Measurements from ENCODE around the gene YARS1.

Gene YARS1

GRCh38 chr1:32864375-32865019 is 47.3 kb upstream of the YARS1 start (continued):
- TF ChIP-seq TCF4 (CRISPR knock-in tag; IDR thresholded peaks at IDR 0.05; ENCODE audit: borderline replicate concordance) (no peak), OSR1 (CRISPR knock-in tag; IDR thresholded peaks at IDR 0.05) (no peak)

DNA sequence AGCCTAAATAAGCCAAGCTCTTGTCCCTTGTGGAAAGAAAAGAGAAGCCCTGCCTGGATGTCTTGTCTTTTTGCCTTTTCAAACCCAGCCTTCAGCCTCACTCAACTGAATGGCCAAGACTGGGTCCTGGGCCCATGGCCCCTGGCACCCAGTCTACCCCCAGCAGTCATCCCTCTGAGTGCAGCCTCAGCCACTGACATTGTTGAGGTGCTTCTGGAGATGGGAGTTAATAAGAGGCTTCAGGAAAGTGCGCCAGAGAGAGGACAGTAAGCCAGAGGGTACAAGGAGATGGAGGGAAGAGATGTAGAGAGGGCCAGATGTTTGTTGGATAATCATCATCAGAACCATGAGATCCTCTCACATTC is 46.7 kb upstream of the YARS1 start:
- TF ChIP-seq PATZ1 (CRISPR knock-in tag; IDR thresholded peaks at IDR 0.05; ENCODE audit: borderline replicate concordance) (no peak), ISL1 (CRISPR knock-in tag; IDR thresholded peaks at IDR 0.05) (no peak), BACH2 (CRISPR knock-in tag; IDR thresholded peaks at IDR 0.05; ENCODE audit: borderline replicate concordance) (no peak), ZFP3 (CRISPR knock-in tag; IDR thresholded peaks at IDR 0.05) (no peak), ESRRG (CRISPR knock-in tag; IDR thresholded peaks at IDR 0.05) (no peak), GLIS3 (CRISPR knock-in tag; IDR thresholded peaks at IDR 0.05) (no peak), OSR1 (CRISPR knock-in tag; IDR thresholded peaks at IDR 0.05) (no peak), ZNF8 (CRISPR knock-in tag; IDR thresholded peaks at IDR 0.05) (no peak), ZNF565 (CRISPR knock-in tag; conservative IDR thresholded peaks at IDR 0.05; ENCODE audit: low read depth) (no peak), ZC3H10 (CRISPR knock-in tag; IDR thresholded peaks at IDR 0.05) (no peak), ZNF70 (CRISPR knock-in tag; IDR thresholded peaks at IDR 0.05) (no peak), TCF4 (CRISPR knock-in tag; IDR thresholded peaks at IDR 0.05; ENCODE audit: borderline replicate concordance) (no peak)
- TF ChIP-seq, protein P1, sequence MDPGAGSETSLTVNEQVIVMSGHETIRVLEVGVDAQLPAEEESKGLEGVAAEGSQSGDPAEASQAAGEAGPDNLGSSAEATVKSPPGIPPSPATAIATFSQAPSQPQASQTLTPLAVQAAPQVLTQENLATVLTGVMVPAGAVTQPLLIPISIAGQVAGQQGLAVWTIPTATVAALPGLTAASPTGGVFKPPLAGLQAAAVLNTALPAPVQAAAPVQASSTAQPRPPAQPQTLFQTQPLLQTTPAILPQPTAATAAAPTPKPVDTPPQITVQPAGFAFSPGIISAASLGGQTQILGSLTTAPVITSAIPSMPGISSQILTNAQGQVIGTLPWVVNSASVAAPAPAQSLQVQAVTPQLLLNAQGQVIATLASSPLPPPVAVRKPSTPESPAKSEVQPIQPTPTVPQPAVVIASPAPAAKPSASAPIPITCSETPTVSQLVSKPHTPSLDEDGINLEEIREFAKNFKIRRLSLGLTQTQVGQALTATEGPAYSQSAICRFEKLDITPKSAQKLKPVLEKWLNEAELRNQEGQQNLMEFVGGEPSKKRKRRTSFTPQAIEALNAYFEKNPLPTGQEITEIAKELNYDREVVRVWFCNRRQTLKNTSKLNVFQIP (CRISPR knock-in tag; IDR thresholded peaks at IDR 0.05; ENCODE audit: borderline replicate concordance, low read depth) = no peak
- no peak for ATAC-seq

DNA sequence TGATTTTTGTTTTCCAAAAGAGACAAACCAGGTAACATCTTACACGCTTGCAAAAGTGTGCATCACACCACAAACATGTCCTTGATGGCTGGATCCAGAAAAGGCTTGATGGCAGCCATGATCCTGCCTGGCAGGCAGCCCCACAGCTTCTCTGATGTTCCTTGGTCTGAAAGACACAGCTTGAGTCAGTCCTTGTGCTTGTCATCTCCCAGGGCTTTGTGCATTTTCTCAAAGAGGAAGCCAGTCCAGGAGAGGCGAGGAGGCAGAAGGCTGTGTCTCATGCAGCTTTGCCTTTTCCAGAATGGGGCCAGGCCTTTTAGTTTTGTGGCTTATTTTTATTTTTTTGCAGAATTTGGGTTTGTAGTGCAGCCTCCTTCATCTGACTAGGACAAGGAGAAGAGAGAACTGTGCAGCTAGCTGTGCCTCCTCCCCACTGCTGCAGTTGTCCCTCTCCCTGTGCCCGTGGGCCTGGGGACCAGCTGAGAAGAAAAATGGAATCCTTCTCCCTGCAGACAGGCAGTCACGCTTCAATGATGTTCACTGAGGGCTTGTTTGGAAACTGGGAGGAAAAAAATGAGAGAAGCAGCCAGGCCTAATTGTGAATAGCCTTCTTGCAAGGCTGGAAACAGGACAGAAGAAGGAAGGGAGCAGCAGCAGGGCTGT is 46.2 kb upstream of the YARS1 start:
- no peak for ATAC-seq
- TF ChIP-seq OSR1 (CRISPR knock-in tag; IDR thresholded peaks at IDR 0.05) = no peak
- no peak for TF ChIP-seq ZFP3 (CRISPR knock-in tag; IDR thresholded peaks at IDR 0.05)
- TF ChIP-seq BACH2 (CRISPR knock-in tag; IDR thresholded peaks at IDR 0.05; ENCODE audit: borderline replicate concordance) = no peak
- TF ChIP-seq, protein P1 (CRISPR knock-in tag; IDR thresholded peaks at IDR 0.05; ENCODE audit: borderline replicate concordance, low read depth) = no peak
- no peak for TF ChIP-seq ARNTL (CRISPR knock-in tag; IDR thresholded peaks at IDR 0.05; ENCODE audit: borderline replicate concordance, low read depth)
- TF ChIP-seq ZNF8 (CRISPR knock-in tag; IDR thresholded peaks at IDR 0.05) = no peak
- no peak for TF ChIP-seq PATZ1 (CRISPR knock-in tag; IDR thresholded peaks at IDR 0.05; ENCODE audit: borderline replicate concordance)
- no peak for TF ChIP-seq TOX (CRISPR knock-in tag; IDR thresholded peaks at IDR 0.05; ENCODE audit: borderline replicate concordance)
- no peak for TF ChIP-seq CSDC2 (CRISPR knock-in tag; IDR thresholded peaks at IDR 0.05)
- TF ChIP-seq, protein P2, sequence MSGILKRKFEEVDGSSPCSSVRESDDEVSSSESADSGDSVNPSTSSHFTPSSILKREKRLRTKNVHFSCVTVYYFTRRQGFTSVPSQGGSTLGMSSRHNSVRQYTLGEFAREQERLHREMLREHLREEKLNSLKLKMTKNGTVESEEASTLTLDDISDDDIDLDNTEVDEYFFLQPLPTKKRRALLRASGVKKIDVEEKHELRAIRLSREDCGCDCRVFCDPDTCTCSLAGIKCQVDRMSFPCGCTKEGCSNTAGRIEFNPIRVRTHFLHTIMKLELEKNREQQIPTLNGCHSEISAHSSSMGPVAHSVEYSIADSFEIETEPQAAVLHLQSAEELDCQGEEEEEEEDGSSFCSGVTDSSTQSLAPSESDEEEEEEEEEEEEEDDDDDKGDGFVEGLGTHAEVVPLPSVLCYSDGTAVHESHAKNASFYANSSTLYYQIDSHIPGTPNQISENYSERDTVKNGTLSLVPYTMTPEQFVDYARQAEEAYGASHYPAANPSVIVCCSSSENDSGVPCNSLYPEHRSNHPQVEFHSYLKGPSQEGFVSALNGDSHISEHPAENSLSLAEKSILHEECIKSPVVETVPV (CRISPR knock-in tag; IDR thresholded peaks at IDR 0.05) = no peak
- no peak for TF ChIP-seq ISL1 (CRISPR knock-in tag; IDR thresholded peaks at IDR 0.05)
- TF ChIP-seq ZNF565 (CRISPR knock-in tag; conservative IDR thresholded peaks at IDR 0.05; ENCODE audit: low read depth) = no peak
- TF ChIP-seq GLIS3 (CRISPR knock-in tag; IDR thresholded peaks at IDR 0.05) = no peak

All from SK-N-SH treated with all-trans-retinoic acid at 6 μM for 48 hours (cell line).